Measurements from ENCODE around the gene ATAT1. TPM values are rescaled to one million over a fixed set of nuclear protein-coding genes. Genes with fewer than 3 reads are reported as not detected.

ATAT1 gene
- total RNA-seq, 2 experiments from 2014 or later, result 6.9 to 7.5 TPM

DNA sequence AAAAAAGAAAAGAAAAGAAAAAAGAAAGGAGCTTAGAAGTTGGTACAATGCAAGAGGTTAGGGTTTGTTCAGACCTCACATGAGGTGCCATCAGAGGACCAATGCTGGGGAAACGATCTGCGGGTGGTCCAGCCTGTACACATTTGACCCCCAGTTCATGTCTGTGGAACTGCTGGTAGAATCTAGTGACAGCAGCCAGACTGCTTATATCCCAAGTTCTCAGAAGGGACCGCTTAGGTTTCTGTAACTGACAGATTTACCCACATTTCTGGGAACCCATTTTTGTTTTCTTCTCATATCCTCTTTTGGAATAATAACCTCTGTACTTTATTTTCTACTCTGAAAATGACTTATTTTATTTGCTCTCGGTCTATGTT lies 55.1 kb downstream of the ATAT1 start:
- no peak for DNase-seq
- H3K27ac Mint-ChIP-seq, result peak overlapping the region; percentile 100
- H3K4me1 Mint-ChIP-seq (ENCODE audit: low read depth), result peaks cover 18% of the 10 kb centered on the region
- intact Hi-C loops (cut with micrococcal nuclease), result loop anchor here (1.0 to 2.0 kb wide), 7 partner anchors 36 to 405 kb away; partner anchors contain the start of genes GNL1, MDC1, MRPS18B and PPP1R10
- CTCF ChIA-PET, result interaction anchor here (0.6 to 13.4 kb wide), 10 partner anchors 9 to 198 kb away, joined by 3 to 346 read pairs (median 4); partner anchors contain the start of genes DHX16, MDC1, NRM and TUBB
- H3K36me3 Mint-ChIP-seq (ENCODE audit: low read depth), result peaks cover 81% of the 10 kb centered on the region
- no peaks in the 10 kb centered on the region for H3K27me3 Mint-ChIP-seq (ENCODE audit: low read depth)
- peak overlapping the region; percentile 96 for H3K4me3 Mint-ChIP-seq
- H3K9me3 Mint-ChIP-seq, result no peaks in the 10 kb centered on the region

DNA sequence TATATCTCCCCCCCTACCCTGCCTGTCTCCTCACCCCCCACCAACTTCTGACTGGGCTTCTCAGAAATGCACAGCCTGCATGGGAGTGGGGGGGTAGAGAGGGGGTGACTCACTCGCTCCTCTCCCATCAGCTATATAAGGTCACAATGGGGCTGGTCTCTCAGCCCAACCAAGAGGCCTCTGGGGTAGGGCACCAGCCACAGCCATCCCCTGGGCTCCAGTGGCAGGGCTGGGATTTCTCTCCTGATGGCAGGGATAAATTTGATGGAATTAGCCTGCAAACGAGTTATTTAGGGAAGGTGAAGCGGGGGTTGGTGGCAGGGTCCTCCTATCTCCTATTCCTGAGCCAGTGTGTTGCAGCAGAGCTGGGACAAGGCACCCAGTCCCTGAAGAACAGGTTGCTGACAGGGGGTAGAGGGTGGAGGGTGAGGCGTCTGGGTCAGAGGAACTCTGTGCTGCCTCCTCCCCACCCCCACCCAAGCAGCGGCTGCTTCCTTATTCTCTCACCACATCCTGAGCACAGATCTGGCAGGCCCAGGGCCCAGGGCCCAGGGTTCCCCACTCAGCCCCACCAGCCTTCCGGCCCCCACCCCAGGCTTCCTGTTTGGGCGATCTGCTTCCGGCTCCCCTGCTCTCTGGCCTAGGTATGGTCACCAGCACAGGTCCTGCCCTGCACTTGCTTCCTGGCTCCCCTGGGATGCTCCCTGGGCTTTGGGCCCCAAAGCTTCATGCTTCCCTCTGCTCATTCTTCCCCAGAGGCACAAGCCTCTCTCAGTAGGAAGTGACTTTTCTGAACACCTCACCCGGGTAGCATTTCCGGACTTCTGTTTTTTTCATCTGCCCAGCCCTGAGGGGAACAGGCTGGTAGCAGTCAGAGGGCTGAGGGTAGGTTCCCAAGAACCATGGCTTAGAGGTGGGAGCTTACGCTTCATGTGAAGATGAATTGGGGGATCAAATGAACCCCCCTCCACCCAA lies 55.8 kb downstream of the ATAT1 start:
- Mint-ChIP-seq H3K9me3 (no peaks in the 10 kb centered on the region), H3K27ac (peak overlapping the region; percentile 100)

DNA sequence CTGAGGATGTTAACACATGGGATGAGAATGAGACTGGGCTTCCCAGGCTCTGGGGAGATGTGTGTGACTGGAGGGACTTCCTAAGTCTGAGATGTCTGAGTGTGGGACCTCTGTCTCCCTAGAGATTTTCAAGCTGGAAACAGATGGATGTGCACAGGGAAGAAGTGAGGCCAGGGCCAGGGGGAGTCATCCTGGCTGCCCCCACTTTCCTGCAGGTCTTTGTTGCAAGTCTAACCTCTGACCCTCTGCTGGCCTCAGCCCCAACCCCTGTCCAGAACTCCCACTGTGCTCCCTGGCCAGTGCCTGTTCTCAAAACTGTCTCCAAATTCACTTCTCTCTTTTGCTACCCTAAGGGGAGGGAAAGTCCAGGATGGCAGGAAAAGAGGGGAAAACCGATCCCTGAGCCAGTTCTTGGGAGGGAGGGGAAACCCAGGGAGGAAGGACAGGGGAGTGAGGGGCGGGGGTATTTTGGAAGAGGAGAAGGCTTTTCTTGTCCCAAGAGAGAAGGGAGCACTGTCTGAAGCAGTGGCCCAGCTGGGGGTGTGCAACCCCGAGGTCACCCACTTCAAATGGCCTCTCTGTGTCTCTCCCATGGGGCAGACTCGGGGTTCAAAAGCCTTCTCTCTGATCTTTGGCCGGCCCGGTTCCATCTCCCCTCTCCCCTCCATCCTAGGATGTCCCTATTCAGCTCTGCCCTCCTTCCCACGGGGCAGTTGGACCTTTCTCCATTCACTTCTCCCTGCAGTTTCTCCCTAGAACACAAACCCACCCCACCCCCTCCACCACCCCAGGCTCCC lies 56.7 kb downstream of the ATAT1 start:
- CTCF ChIA-PET, result interaction anchor here (13.4 kb wide), 1 partner anchor 46 kb away, joined by 346 read pairs; the partner anchor contains the start of gene TUBB
- Mint-ChIP-seq H3K4me1 (ENCODE audit: low read depth) (peaks cover 27% of the 10 kb centered on the region), H3K27me3 (ENCODE audit: low read depth) (no peaks in the 10 kb centered on the region), H3K9me3 (no peaks in the 10 kb centered on the region), H3K36me3 (ENCODE audit: low read depth) (peaks cover 74% of the 10 kb centered on the region), H3K27ac (peak overlapping the region; percentile 100), H3K4me3 (peak overlapping the region; percentile 96)
- DNase-seq, result peak; percentile 23
- intact Hi-C loops (cut with micrococcal nuclease), result loop anchor here (2.0 kb wide), 1 partner anchor 145 kb away; no protein-coding TSS in a partner anchor

More for the DNA sequence above, 55.8 kb downstream of the ATAT1 start:
- Mint-ChIP-seq H3K36me3 (ENCODE audit: low read depth) (peaks cover 74% of the 10 kb centered on the region), H3K4me3 (peak overlapping the region; percentile 96), H3K4me1 (ENCODE audit: low read depth) (peaks cover 18% of the 10 kb centered on the region), H3K27me3 (ENCODE audit: low read depth) (no peaks in the 10 kb centered on the region)
- CTCF ChIA-PET, result interaction anchor here (0.6 to 13.4 kb wide), 9 partner anchors 10 to 199 kb away, joined by 3 to 346 read pairs (median 3); partner anchors contain the start of genes DHX16, MDC1 and TUBB
- intact Hi-C loops (cut with micrococcal nuclease), result loop anchor here (1.0 to 2.0 kb wide), 6 partner anchors 35 to 192 kb away; partner anchors contain the start of genes GNL1, MDC1, MRPS18B and PPP1R10
- DNase-seq, result peak; percentile 94

DNA sequence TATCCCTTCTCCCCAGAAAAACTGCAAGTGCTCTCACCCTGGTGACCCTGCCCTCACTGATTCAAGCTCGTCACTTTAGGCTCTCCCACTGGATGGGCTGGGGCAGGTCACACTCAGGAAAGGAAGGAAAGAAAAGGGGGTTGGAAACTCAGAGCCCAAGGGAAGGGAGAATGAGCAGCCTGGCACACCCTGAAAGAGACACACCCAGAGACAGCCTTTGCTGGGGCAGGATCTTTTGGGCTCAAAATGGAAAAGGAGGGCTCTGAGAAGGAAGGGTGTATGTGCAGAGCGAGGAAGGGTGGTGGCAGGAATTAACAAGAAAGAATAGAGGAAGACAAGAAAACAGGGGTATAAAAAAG lies 57.3 kb downstream of the ATAT1 start:
- CTCF ChIA-PET, result interaction anchor here (1.8 to 13.4 kb wide), 2 partner anchors 39 to 46 kb away, joined by 7 to 346 read pairs; partner anchors contain the start of gene TUBB
- Mint-ChIP-seq H3K4me3 (peak overlapping the region; percentile 96), H3K27me3 (ENCODE audit: low read depth) (no peaks in the 10 kb centered on the region), H3K27ac (peak overlapping the region; percentile 100), H3K4me1 (ENCODE audit: low read depth) (peaks cover 30% of the 10 kb centered on the region), H3K9me3 (no peaks in the 10 kb centered on the region), H3K36me3 (ENCODE audit: low read depth) (peaks cover 71% of the 10 kb centered on the region)
- DNase-seq, result no peak
- intact Hi-C loops (cut with micrococcal nuclease), result loop anchor here (2.0 kb wide), 2 partner anchors 37 to 145 kb away; partner anchors contain the start of gene C6orf136

DNA sequence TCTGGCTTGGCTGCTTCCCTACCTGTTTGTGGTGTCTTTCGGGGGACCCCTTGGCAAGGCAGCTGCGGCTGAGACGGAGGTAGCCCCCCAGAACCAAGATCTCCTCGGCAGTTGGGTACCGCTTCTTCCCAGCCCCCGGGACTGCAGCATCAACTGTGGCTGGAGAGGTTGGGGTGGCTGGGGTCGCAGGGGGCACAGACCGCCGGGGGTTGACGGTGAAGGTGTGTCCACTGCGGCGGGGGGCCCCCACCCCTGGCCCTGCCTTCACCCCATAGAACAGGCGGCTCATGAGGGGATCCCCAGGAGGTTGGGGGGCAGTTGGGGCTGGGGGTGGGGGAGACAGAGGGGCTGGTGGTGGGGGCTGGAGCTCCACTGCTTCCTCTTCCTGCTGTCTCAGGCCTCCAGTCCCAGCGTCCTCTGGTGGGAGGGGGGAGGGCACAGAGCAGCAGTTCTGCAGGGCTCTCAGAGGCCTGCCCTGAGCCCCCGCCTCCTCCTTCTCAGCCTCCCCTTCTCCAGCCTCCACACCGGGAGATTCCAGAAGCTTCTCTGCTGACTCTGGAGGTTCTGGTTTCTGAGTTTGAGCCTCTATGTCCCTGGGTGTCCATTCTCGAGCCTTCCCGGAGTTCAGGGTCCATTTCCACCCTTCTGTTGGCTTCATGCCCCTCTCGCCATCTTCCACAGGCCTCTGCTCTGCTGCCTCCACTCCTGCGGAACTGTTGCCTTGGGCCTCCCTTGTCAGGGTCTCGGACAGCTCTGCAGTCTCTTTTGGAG lies 57.9 kb downstream of the ATAT1 start:
- peaks cover 34% of the 10 kb centered on the region for H3K4me1 Mint-ChIP-seq (ENCODE audit: low read depth)
- peak overlapping the region; percentile 96 for H3K4me3 Mint-ChIP-seq
- intact Hi-C loops (cut with micrococcal nuclease), result loop anchor here (2.0 to 5.0 kb wide), 2 partner anchors 38 to 357 kb away; partner anchors contain the start of genes C6orf136 and TRIM39
- peaks cover 66% of the 10 kb centered on the region for H3K36me3 Mint-ChIP-seq (ENCODE audit: low read depth)
- CTCF ChIA-PET, result interaction anchor here (0.8 to 1.8 kb wide), 5 partner anchors 11 to 140 kb away, joined by 3 to 7 read pairs (median 5); no protein-coding TSS in a partner anchor
- H3K27ac Mint-ChIP-seq, result peak overlapping the region; percentile 100
- DNase-seq, result peak; percentile 82
- H3K27me3 Mint-ChIP-seq (ENCODE audit: low read depth), result no peaks in the 10 kb centered on the region
- no peaks in the 10 kb centered on the region for H3K9me3 Mint-ChIP-seq

DNA sequence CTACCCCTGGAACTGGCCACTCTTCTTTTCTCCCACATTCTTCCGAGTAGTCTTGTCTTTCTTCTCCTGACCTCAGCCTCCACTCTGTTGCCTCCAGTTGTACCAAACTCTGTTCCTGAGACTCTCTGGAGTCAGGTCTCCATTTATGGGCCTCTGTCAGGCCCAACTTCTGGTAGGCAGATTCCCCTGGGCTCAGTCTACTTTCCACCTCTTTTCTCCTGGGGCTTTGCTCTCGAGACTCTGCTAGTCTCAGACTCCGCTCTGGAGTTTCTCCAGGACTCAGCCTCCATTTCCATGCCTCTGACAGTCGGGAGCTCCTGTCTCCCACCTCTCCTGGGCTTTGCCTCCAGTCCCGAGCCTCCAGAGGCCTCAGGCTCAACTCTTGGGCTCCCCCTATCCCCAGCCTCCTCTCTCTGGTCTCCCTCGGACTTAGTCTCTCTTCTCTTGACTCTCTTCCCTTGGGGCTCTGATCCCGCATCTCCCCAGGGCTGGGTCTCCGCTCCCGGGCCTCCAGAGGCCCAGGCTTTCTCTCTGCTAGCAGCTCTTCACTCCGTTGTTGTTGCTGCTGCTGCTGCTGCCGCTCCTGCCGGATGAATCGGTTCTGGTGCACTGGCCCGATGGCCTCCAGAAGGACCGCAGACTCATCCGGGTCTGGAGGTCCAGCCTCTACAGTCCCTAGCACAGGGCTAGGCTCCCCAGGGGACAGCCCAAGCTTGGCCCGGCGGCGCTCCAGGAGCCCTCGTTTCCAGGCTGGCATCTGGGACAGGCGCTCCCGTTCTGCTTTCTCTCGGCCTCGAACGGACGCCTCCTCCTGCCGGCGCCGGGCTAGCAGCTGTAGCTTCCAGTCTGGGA lies 58.7 kb downstream of the ATAT1 start:
- H3K27me3 Mint-ChIP-seq (ENCODE audit: low read depth), result no peaks in the 10 kb centered on the region
- peaks cover 60% of the 10 kb centered on the region for H3K36me3 Mint-ChIP-seq (ENCODE audit: low read depth)
- H3K9me3 Mint-ChIP-seq, result no peaks in the 10 kb centered on the region
- H3K4me3 Mint-ChIP-seq, result peak overlapping the region; percentile 96
- intact Hi-C loops (cut with micrococcal nuclease), result loop anchor here (1.0 to 5.0 kb wide), 3 partner anchors 39 to 358 kb away; partner anchors contain the start of genes C6orf136 and TRIM39
- peak; percentile 60 for DNase-seq
- CTCF ChIA-PET, result interaction anchor here (0.8 to 1.8 kb wide), 5 partner anchors 10 to 141 kb away, joined by 3 to 7 read pairs (median 5); no protein-coding TSS in a partner anchor
- H3K27ac Mint-ChIP-seq, result peak overlapping the region; percentile 100
- H3K4me1 Mint-ChIP-seq (ENCODE audit: low read depth), result peaks cover 36% of the 10 kb centered on the region

DNA sequence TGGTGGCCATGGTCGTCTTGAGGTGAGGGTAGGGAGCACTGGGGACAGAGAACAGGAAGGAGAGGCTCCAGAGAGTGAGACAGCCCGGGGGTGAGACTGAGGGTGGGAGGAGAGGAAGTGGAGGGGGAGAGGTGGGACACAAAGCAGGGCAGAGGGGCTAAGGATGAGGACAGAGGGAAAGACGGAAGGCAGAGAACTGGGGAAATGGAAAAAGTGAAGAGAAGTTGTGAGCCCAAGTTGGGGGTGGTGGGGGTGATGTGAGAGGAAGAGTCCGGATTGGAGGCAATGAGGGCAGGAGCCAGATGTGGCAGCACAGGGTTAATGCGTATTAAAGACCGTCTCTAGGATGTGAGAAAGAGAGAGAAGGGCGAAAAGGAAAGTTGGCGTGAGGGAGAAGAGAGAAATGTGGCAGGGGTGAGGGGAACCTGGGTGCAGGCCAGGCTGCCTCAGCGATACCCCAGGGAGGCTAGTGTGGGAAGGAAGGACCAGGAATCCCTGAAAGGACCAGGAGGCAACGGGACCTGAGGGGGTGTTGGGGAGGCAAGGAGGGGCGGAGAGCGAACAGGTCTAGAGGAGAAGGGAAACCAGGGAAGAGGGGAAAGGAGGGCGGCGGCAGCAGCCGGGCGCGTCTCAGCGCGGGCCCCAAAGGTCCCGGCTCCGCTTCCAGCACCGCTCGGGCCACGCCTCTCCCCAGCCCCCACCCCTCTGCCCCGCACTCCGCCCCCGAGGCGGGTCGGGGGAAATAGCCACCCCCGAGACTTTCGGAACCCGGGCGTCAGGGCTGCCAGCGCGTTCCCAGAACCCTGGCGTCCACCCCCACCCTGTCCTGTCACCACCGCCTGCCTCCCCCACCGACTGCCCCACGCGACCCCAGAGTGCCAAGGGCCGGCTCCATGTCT lies 59.6 kb downstream of the ATAT1 start, which contains the start of gene PPP1R18:
Gene PPP1R18 (minus strand): TSS at position 637 of the 899 bp plus-strand sequence. CDS start 627 bp downstream, at position 10.
- intact Hi-C loops (cut with micrococcal nuclease), result loop anchor here (1.0 to 5.0 kb wide), 2 partner anchors 71 to 359 kb away; partner anchors contain the start of gene TRIM39
- Mint-ChIP-seq H3K4me1 (ENCODE audit: low read depth) (peaks cover 34% of the 10 kb centered on the region), H3K9me3 (no peaks in the 10 kb centered on the region), H3K36me3 (ENCODE audit: low read depth) (peaks cover 53% of the 10 kb centered on the region), H3K27ac (peak within 1 kb of the TSS; percentile 100), H3K4me3 (peak within 1 kb of the TSS; percentile 96), H3K27me3 (ENCODE audit: low read depth) (no peaks in the 10 kb centered on the region)
- peak; percentile 90 for DNase-seq
- CTCF ChIA-PET, result interaction anchor here (1.1 to 1.8 kb wide), 3 partner anchors 37 to 142 kb away, joined by 3 to 7 read pairs (median 5); no protein-coding TSS in a partner anchor

DNA sequence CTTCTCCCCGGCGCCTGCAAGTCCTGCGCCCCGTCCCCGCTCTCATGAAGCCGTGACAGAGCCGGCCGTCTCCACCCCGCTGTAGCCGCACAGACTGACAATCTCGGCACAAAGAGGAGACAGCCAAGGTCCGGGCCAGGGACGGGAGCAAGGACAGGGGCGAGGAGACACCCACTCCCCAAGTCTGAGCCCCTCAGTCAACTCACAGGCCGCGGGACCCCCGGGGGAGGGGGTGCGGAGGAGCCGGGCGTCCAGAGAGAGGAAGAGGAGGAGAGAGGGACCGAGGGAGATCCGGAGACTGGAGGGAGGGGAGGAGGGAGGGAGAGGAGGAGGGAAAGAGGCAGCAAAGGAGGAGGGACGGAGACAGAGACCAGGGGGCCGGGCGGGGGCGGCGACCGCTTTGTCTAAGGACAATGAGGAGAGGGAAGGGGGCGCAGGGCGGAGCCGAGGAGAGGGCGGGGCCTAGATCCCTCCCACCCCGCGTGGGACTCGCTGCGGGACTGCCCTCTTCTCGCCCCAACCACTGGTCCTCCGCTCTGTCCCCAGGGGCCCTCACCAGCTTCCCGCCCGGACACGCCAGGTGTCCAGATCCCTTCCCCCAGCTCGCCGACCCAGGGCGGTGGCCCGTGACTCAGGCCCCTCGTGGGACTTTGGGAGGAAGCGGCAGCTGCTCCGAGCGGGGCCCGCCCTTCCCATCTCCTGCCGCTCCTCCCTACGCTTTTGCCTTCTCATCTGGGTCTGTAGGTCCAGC lies 60.4 kb downstream of the ATAT1 start:
- intact Hi-C loops (cut with micrococcal nuclease), result loop anchor here (1.0 to 5.0 kb wide), 2 partner anchors 72 to 360 kb away; partner anchors contain the start of gene TRIM39
- DNase-seq, result peak; percentile 77
- peaks cover 45% of the 10 kb centered on the region for H3K36me3 Mint-ChIP-seq (ENCODE audit: low read depth)
- CTCF ChIA-PET, result interaction anchor here (0.9 to 1.3 kb wide), 4 partner anchors 8 to 44 kb away, joined by 4 to 7 read pairs (median 6); no protein-coding TSS in a partner anchor
- H3K27ac Mint-ChIP-seq, result peak overlapping the region; percentile 100
- peaks cover 36% of the 10 kb centered on the region for H3K4me1 Mint-ChIP-seq (ENCODE audit: low read depth)
- peak overlapping the region; percentile 96 for H3K4me3 Mint-ChIP-seq
- no peaks in the 10 kb centered on the region for H3K9me3 Mint-ChIP-seq
- no peaks in the 10 kb centered on the region for H3K27me3 Mint-ChIP-seq (ENCODE audit: low read depth)

Data from activated naive CD4-positive, alpha-beta T cell treated with anti-CD3 and anti-CD28 coated beads for 36 hours (primary cell).